Raji (cell line): ENCODE results near the gene LBHD2.

Experiments
- POLR2A ChIP-seq: IDR thresholded peaks from 2 replicates; pipeline ENCODE4 v1.6.1; 2011; ENCODE audit warnings: low read depth, low read length, control low read depth; ENCODE audit not compliant: insufficient read depth

LBHD2 gene

DNA sequence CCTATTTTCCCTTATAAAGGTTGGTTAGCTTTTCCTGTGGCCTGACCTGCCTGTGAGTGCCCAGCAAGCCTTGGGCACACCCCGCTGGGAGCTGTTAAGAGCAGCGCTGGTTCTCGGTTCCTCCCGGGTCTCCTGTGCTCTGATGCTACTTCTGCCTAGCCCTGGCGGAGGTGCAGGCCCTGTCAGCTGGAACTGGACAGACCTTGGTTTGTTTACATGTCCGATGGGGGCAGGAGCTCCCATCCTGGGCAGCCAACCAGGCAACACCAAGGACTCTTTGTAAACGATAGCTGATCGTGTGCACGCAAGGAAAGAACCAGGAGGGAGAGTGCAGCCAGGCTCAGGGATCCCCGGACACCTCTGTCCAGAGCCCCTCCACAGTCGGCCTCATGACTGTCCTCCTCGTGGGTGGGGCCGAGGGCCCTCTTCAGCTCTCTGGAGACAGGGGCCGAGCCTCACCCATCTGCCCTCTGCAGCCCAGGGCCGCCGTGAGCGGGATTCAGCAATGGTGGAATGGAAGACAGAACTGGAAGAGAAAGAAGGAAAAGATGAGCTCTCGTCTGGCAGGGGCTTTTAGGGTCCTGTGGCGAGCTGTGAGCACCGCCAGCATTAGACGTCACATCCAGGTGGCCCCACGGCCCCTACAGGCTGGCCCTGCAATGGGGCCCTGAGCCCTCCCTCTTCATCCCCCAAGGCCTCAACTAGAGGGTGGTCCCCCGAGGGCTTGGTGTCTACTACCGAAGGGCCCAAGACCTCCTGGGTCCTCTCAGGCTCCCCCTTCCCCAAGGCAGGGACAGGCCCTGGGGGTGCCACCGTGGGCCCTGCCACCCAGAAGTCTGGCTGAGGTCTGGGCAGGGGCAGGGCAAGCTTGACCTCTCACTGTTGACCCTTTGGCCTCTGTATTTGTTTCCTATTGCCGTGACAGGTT is 51.6 kb downstream of the LBHD2 start:
- TF ChIP-seq POLR2A = no peak

DNA sequence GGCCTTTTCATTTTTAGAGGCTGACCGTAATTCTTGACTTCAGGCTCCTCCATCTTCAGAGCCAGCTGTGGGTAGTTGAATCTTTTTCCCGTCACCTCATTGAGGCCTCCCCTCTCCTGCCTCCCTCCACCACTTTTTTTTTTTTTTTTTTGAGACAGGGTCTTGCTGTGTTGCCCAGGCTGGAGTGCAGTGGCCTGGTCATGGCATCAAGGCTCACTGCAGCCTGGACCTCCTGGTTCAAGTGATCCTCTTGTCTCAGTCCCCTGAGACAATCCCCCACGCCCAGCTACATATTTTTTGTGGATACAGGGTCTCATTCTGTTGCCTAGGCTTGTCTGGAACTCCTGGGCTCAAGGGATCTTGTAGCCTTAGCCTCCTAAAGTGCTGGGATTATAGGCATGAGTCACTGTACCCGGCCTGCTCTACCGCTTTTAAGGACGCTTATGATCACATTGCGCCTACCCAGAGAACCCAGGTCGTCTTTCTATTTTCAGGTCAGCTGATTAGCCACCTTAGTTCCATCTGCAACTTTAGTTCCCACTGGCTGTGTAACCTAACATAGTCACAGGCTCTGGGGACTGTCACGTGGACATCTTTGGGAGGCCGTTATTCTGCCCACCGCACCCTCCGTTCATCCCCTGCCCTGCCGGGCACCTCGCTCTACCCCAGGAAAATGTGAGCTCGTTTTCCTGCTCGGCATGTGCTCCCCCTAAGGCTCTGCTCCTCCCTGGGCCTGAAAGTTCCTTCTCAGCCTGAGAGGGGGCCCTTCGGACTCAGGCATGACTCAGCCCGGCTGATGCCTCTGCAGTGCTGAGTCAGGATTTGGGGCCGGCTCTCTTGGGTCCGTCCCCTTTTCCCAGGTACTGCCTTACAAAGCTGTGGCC is 52.6 kb downstream of the LBHD2 start:
- no peak for TF ChIP-seq POLR2A

DNA sequence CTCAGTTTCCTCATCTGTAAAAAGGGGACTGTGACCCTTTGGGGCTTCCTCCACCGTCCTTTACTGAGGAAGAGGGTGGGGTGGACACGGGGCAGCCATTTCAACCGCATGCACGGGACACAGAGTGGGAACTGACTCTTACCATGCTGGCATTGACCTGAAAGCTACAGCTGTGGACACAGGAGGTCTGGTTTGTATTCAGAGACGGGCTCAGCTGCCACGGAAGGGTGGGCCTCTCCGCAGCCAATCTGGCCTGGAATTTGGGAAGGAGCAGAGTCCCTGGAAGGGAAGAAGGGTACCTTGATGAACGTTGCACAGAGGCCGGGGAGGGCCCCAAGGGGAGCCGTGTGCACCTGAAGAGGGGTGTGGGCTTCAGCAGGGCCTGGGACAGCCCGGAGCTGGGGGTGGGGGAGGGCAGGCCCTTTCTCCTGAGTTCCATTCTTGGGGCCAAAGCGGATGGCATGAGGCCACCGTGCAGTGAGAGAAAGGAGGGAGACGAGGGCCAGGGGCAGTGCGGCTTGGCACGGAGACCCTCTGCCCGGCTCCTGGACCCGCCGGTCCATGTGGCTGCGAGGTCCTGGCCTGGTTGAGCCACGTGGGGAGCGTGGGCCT is 53.8 kb downstream of the LBHD2 start:
- TF ChIP-seq POLR2A = no peak

DNA sequence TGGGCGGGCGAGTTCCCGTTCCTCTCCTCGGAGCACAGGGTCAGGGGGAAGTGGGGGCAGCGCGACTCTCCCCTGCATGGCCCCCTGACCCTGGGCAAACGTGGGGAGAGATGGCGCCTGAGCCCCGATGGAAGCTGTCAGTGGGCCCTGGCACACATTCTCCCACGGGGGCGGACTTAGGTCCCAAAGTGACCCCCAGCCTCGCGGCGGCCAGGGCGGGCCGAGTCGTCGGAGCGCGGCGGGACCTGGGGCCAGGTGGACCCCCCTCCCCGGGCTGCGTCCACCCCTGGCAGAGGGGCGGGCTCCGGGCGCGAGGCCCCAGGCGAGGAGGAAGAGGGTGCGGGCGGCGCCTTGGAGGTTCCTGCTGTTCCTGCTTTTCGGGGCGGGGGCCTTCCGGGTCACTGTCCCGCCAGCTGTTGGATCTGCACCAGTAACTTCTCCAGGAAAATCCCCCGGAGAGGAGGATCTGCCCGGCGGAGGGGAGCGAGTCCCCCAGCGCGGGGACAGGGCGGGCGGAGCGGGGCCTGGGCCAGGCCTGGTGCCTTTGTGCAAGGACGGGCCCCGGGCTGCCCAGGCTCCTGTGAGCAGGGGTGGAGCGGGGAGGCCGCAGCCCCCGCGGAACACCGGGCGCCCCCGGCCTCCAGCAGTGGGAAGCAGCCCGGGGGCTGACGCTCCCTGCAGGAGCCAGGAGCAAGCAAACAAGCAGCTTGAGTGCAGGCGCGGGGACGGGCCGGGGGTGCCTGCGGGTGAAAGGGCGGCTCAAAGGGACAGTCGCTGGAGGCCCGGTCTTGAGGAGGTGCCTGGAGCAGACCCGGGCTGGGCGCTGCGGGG is 54.5 kb downstream of the LBHD2 start:
- TF ChIP-seq POLR2A = no peak

DNA sequence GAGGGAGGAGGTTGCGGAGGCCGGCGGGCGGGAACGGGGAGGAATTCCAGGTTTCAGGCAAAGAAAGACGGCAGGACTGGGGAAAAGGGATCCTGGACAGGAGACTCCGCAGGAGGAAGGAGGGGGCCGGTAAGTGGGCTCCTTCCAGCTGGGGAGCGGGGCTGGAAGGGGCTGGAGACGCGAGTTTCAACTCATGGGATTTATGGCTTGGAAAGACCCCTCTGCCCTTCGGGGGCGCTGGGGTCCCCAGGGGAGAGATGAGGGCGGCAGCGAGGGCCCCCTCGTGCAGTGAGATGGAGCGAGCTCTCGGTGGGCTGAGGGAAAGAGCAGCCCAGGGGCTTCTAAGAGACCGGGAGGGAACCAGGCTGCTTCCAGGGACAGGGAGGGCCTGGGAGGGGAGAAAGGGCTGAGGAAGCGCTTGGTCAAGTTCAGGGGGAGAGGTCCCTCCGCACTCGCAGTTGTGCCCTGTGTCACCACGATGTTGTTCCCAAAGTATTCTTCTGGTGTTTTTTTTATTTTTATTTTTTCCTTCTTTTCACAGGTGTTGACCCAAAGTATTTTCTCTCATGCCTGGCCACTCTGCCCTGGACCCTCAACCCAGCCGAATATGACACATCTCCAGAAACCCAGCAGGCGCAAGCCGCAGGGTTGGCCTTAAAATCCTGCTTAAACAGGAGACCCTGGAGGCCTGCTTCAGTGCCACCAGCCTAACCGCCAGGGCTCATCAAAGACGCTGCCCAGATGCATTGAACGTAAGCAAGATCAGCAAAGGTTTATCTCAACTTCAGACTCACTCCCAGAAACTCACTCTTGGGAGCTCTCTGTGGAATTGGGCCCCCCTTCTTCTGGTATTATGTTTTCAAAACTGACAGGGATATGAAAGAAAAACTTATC is 55.4 kb downstream of the LBHD2 start:
- TF ChIP-seq POLR2A = no peak
